MM.1S (cell line): ENCODE data around the gene SLC30A1.

Source experiments
- DNase-seq: peaks from one replicate; pipeline ENCODE4 v3.0.0-alpha.2; 2015
- H2AFZ ChIP-seq: fragments of 300-600 bp; sonication (generic); 2 replicates; pipeline ENCODE4 v1.6.0; 2016; ENCODE audit warnings: antibody characterized with exemption, low read length
- H3F3A ChIP-seq: fragments of 300-600 bp; sonication (generic); 2 replicates; pipeline ENCODE4 v1.6.1; 2016; ENCODE audit warnings: mild to moderate bottlenecking, antibody characterized with exemption, low read length, moderate library complexity, mixed read lengths; ENCODE audit not compliant: insufficient read depth
- H3K27ac ChIP-seq: fragments of 300-600 bp; sonication (generic); 2 replicates; pipeline ENCODE4 v1.5.1; 2016; ENCODE audit warnings: mild to moderate bottlenecking, low read length
- H3K27me3 ChIP-seq: fragments of 300-600 bp; sonication (generic); replicated peaks from 2 replicates; pipeline ENCODE4 v1.6.0; 2016; ENCODE audit warnings: low read length; ENCODE audit not compliant: insufficient read depth
- H3K36me3 ChIP-seq: fragments of 300-600 bp; sonication (generic); replicated peaks from 2 replicates; pipeline ENCODE4 v1.6.1; 2016; ENCODE audit warnings: mild to moderate bottlenecking, low read length, mixed read lengths; ENCODE audit not compliant: insufficient read depth
- H3K4me1 ChIP-seq: fragments of 300-600 bp; sonication (generic); 2 replicates; pipeline ENCODE4 v1.6.1; 2016; ENCODE audit warnings: low read length, mixed read lengths
- H3K4me2 ChIP-seq: fragments of 300-600 bp; sonication (generic); 2 replicates; pipeline ENCODE4 v1.6.0; 2016; ENCODE audit warnings: low read depth, low read length
- H3K4me3 ChIP-seq: fragments of 300-600 bp; sonication (generic); 2 replicates; pipeline ENCODE4 v1.5.1; 2016; ENCODE audit warnings: low read length, mixed read lengths
- H3K79me2 ChIP-seq: fragments of 300-600 bp; sonication (generic); 2 replicates; pipeline ENCODE4 v1.6.1; 2016; ENCODE audit warnings: mixed run types, low read length, mixed read lengths
- H3K9ac ChIP-seq: fragments of 300-600 bp; sonication (generic); 2 replicates; pipeline ENCODE4 v1.6.1; 2016; ENCODE audit warnings: low read length, mixed read lengths
- H3K9me2 ChIP-seq: fragments of 300-600 bp; sonication (generic); replicated peaks from 2 replicates; pipeline ENCODE4 v1.6.1; 2016; ENCODE audit warnings: mild to moderate bottlenecking, low read length, mixed read lengths; ENCODE audit not compliant: insufficient read depth
- H3K9me3 ChIP-seq: fragments of 300-600 bp; sonication (generic); replicated peaks from 2 replicates; pipeline ENCODE4 v1.6.1; 2016; ENCODE audit warnings: mild to moderate bottlenecking, low read length, mixed read lengths; ENCODE audit not compliant: insufficient read depth
- H4K20me1 ChIP-seq: fragments of 300-600 bp; sonication (generic); 2 replicates; pipeline ENCODE4 v1.6.1; 2016; ENCODE audit warnings: mild to moderate bottlenecking, low read length, moderate library complexity, mixed read lengths; ENCODE audit not compliant: insufficient read depth
- EZH2 ChIP-seq: fragments of 300-600 bp; sonication (generic); optimal IDR thresholded peaks from 2 replicates; pipeline ENCODE3; 2017; ENCODE audit warnings: low read depth, mild to moderate bottlenecking, antibody characterized with exemption, low read length, mixed read lengths
- EZH2phosphoT487 ChIP-seq: fragments of 300-600 bp; sonication (generic); IDR thresholded peaks from 2 replicates; pipeline ENCODE4 v1.6.1; 2018; ENCODE audit warnings: antibody characterized with exemption, low read length
- TF ChIP-seq, protein P1 (sequence below): fragments of 300-600 bp; sonication (generic); IDR thresholded peaks from 2 replicates; pipeline ENCODE4 v1.5.1; 2016; ENCODE audit warnings: antibody characterized with exemption, low read length, mixed read lengths

SLC30A1 gene

GRCh38 chr1:211616231-211616964 lies 37.4 kb upstream of the SLC30A1 start:
- H3K9me2 ChIP-seq: no peaks in the 10 kb centered on the region
- H2AFZ ChIP-seq: 0 out of 2 replicates have a peak overlapping the region, but pooled peaks have one; percentile 7

DNA sequence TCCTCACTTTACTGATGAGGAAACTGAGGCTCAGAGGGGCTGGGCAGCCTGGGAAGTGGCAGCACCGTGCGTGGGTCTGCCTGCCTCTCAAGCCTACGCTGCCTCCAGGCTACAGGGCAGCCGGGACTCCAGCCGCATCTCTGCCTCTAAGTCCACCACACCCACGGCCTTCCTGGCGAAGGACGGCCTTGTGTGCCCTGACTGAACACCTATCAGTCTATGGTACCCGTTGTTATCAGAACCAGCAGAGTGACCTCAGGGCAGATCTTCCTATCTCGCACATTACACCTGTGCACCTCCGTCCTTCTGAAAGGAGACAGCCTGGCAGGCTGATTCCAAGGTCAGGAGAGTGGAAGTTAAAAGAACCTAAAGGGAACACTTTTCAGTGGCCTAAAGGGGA lies 35.7 kb upstream of the SLC30A1 start:
- Histone ChIP-seq H3K4me3 (no peak overlapping the region), H3K9me3 (no peaks in the 10 kb centered on the region), H2AFZ (no peak overlapping the region), H3K27me3 (no peaks in the 10 kb centered on the region), H3F3A (no peaks in the 10 kb centered on the region), H3K9ac (no peak overlapping the region), H3K27ac (no peak overlapping the region), H4K20me1 (no peaks in the 10 kb centered on the region), H3K36me3 (no peaks in the 10 kb centered on the region), H3K4me2 (no peak overlapping the region), H3K4me1 (peaks cover 6% of the 10 kb centered on the region), H3K9me2 (no peaks in the 10 kb centered on the region), H3K79me2 (no peaks in the 10 kb centered on the region)
- no peak for DNase-seq
- TF ChIP-seq, protein P1, sequence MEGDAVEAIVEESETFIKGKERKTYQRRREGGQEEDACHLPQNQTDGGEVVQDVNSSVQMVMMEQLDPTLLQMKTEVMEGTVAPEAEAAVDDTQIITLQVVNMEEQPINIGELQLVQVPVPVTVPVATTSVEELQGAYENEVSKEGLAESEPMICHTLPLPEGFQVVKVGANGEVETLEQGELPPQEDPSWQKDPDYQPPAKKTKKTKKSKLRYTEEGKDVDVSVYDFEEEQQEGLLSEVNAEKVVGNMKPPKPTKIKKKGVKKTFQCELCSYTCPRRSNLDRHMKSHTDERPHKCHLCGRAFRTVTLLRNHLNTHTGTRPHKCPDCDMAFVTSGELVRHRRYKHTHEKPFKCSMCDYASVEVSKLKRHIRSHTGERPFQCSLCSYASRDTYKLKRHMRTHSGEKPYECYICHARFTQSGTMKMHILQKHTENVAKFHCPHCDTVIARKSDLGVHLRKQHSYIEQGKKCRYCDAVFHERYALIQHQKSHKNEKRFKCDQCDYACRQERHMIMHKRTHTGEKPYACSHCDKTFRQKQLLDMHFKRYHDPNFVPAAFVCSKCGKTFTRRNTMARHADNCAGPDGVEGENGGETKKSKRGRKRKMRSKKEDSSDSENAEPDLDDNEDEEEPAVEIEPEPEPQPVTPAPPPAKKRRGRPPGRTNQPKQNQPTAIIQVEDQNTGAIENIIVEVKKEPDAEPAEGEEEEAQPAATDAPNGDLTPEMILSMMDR: no peak
- TF ChIP-seq EZH2 (no peak), EZH2phosphoT487 (no peak)

More at GRCh38 chr1:211616231-211616964, 37.4 kb upstream of the SLC30A1 start:
- H3K4me3 ChIP-seq: no peak overlapping the region
- H3K4me1 ChIP-seq: peaks cover 6% of the 10 kb centered on the region
- no peak overlapping the region for H3K4me2 ChIP-seq
- no peaks in the 10 kb centered on the region for H3K27me3 ChIP-seq
- no peak overlapping the region for H3K9ac ChIP-seq
- H3K36me3 ChIP-seq: no peaks in the 10 kb centered on the region
- H3K27ac ChIP-seq: no peak overlapping the region
- no peaks in the 10 kb centered on the region for H4K20me1 ChIP-seq
- DNase-seq: no peak
- TF ChIP-seq, protein P1: no peak
- no peak for TF ChIP-seq EZH2
- TF ChIP-seq EZH2phosphoT487: no peak
- H3K79me2 ChIP-seq: no peaks in the 10 kb centered on the region
- no peaks in the 10 kb centered on the region for H3F3A ChIP-seq
- H3K9me3 ChIP-seq: no peaks in the 10 kb centered on the region

- no peak for DNase-seq
- no peaks in the 10 kb centered on the region for H4K20me1 ChIP-seq
- no peaks in the 10 kb centered on the region for H3F3A ChIP-seq
- H2AFZ ChIP-seq: no peak overlapping the region
- TF ChIP-seq EZH2: no peak
- TF ChIP-seq, protein P1: no peak
- no peak for TF ChIP-seq EZH2phosphoT487
- no peaks in the 10 kb centered on the region for H3K9me2 ChIP-seq
- no peaks in the 10 kb centered on the region for H3K36me3 ChIP-seq
- H3K27me3 ChIP-seq: no peaks in the 10 kb centered on the region
- no peaks in the 10 kb centered on the region for H3K79me2 ChIP-seq
- no peak overlapping the region for H3K4me3 ChIP-seq
- H3K4me1 ChIP-seq: peaks cover 6% of the 10 kb centered on the region
- H3K4me2 ChIP-seq: no peak overlapping the region
- H3K9ac ChIP-seq: no peak overlapping the region
- H3K9me3 ChIP-seq: no peaks in the 10 kb centered on the region
- H3K27ac ChIP-seq: no peak overlapping the region
These were observed 35.0 kb upstream of the SLC30A1 start for GRCh38 chr1:211613951-211614350.
